Liver (tissue), 3 donors: ENCODE data around the gene ISOC1.

Experiments used
- CTCF ChIP-seq: fragments of 150-350 bp; IDR thresholded peaks from 2 replicates; pipeline ENCODE4 v1.5.1; 2017; ENCODE audit warnings: improper control_type of control experiment, low read depth, low read length; ENCODE audit not compliant: missing input control
- REST ChIP-seq: IDR thresholded peaks from 2 replicates; pipeline ENCODE4 v1.6.1; 2016; ENCODE audit warnings: antibody characterized with exemption, mild to moderate bottlenecking
- TAF1 ChIP-seq: conservative IDR thresholded peaks from 2 replicates; pipeline ENCODE4 v1.6.1; 2016; ENCODE audit warnings: antibody characterized with exemption, mild to moderate bottlenecking
- donor health status: healthy.
- donor health status: healthy.

GRCh38 chr5:129155876-129156275, 61.3 kb downstream of the ISOC1 start:
- no peak for TF ChIP-seq CTCF
- TF ChIP-seq TAF1 = no peak
- TF ChIP-seq REST = no peak
